ENCODE data around the gene GABRR3.

DNA sequence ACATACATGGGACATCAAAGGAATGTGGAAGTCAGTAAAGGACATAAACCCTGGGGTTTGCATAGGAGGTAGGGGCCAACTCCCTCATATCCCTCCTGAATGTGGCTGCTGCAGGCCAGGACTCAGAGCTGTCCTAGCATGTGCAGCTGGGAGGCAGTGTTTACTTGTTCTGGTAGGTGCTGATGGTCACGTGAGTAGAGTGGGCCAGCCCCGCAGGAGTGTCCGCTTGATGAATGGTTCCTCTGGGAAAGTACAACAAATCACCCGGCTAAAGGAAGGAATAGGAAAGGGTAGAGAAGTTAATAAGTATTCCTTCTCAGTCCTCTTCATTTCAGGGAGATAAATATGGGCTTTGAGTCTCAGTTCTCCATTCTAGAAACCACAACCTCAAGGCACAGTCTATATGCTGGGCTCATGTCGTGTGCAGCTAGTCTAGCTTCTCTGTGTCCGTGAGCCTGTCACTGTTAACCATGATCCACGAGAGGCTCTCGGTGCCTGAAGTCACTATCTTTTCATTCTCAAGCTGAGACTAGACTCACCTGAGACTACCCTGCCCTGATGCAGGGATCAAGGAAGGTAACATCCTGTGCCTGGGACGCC is 80.8 kb downstream of the GABRR3 start:
- TF ChIP-seq, protein P1, sequence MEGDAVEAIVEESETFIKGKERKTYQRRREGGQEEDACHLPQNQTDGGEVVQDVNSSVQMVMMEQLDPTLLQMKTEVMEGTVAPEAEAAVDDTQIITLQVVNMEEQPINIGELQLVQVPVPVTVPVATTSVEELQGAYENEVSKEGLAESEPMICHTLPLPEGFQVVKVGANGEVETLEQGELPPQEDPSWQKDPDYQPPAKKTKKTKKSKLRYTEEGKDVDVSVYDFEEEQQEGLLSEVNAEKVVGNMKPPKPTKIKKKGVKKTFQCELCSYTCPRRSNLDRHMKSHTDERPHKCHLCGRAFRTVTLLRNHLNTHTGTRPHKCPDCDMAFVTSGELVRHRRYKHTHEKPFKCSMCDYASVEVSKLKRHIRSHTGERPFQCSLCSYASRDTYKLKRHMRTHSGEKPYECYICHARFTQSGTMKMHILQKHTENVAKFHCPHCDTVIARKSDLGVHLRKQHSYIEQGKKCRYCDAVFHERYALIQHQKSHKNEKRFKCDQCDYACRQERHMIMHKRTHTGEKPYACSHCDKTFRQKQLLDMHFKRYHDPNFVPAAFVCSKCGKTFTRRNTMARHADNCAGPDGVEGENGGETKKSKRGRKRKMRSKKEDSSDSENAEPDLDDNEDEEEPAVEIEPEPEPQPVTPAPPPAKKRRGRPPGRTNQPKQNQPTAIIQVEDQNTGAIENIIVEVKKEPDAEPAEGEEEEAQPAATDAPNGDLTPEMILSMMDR (optimal IDR thresholded peaks at IDR 0.05 in 1 of 3, IDR thresholded peaks at IDR 0.05 in 1 of 3, conservative IDR thresholded peaks at IDR 0.05 in 1 of 3; ENCODE audit: extremely low read depth in 1 of 3, insufficient read depth in 2 of 3, low read length in 3 of 3), result no peak
- TF ChIP-seq EZH2 (IDR thresholded peaks at IDR 0.05; ENCODE audit: low read length), result no peak
